ENCODE results near the gene CGB1. TPM values are rescaled to one million over a fixed set of nuclear protein-coding genes. Genes with fewer than 3 reads are reported as not detected.
"Not testable (repeated sequence)": the region's sequence is repeated elsewhere in the genome, so short reads cannot be mapped to it uniquely, and the experiment has no call there.

CGB1 gene
- total and polyA plus RNA-seq, 3 experiments from 2014 or later = not detected

GRCh38 chr19:49074869-49075268 lies 38.2 kb upstream of the CGB1 start:
- not testable (repeated sequence) for H3K36me3 ChIP-seq (ENCODE audit: insufficient read depth, low read length); H3K9me3 ChIP-seq (ENCODE audit: low read length); H3K27ac ChIP-seq (ENCODE audit: low read depth, low read length); H3K36me3 Mint-ChIP-seq; H3K4me3 ChIP-seq (ENCODE audit: low read length); H3K4me3 Mint-ChIP-seq; DNase-seq; H3K9me3 Mint-ChIP-seq; H3K4me1 ChIP-seq (ENCODE audit: insufficient read depth, low read length)
- Mint-ChIP-seq H3K27ac (peak overlapping the region in 1 of 8 donors; percentile 58), H3K4me1 (peaks cover 10 to 15% (median 10%) of the 10 kb centered on the region in 3 donors), H3K27me3 (peaks cover 44 to 54% of the 10 kb centered on the region in 2 donors)
- CTCF ChIA-PET = interaction anchor here (1.3 kb wide), 1 partner anchor 62 kb away, joined by 3 read pairs; no protein-coding TSS in a partner anchor
- POLR2A ChIA-PET = interaction anchor here (0.6 kb wide), 1 partner anchor 527 kb away, joined by 5 read pairs; no protein-coding TSS in a partner anchor
- H3K27me3 ChIP-seq (ENCODE audit: insufficient read depth, low read length, poor library complexity, severe bottlenecking) = peaks cover 14% of the 10 kb centered on the region

- DNase-seq = no peak
- H3K27me3 Mint-ChIP-seq = peaks cover 54 to 66% of the 10 kb centered on the region in 2 donors
Observed at GRCh38 chr19:49073514-49074378, 37.1 kb upstream of the CGB1 start.

GRCh38 chr19:49071860-49072547 lies 35.3 kb upstream of the CGB1 start:
- H3K27me3 Mint-ChIP-seq = peaks cover 61 to 74% of the 10 kb centered on the region in 2 donors
- no peaks in the 10 kb centered on the region for H3K36me3 ChIP-seq (ENCODE audit: insufficient read depth, low read length)
- no peak overlapping the region for H3K4me3 ChIP-seq (ENCODE audit: low read length)
- POLR2A ChIA-PET = no interaction called here
- no peaks in the 10 kb centered on the region for H3K4me1 ChIP-seq (ENCODE audit: insufficient read depth, low read length)
- no peak overlapping the region for H3K27ac Mint-ChIP-seq
- H3K27ac ChIP-seq (ENCODE audit: low read depth, low read length) = no peak overlapping the region
- no peak overlapping the region for H3K4me3 Mint-ChIP-seq
- CTCF ChIA-PET = no interaction called here
- H3K4me1 Mint-ChIP-seq = peaks cover 10 to 15% (median 10%) of the 10 kb centered on the region in 3 donors
- no peaks in the 10 kb centered on the region for H3K9me3 ChIP-seq (ENCODE audit: low read length)
- H3K9me3 Mint-ChIP-seq = peaks cover 0 to 3% (median 2%) of the 10 kb centered on the region in 5 donors
- no peak for DNase-seq
- H3K36me3 Mint-ChIP-seq = peaks cover 0 to 7% (median 5%) of the 10 kb centered on the region in 3 donors
- H3K27me3 ChIP-seq (ENCODE audit: insufficient read depth, low read length, poor library complexity, severe bottlenecking) = peaks cover 19% of the 10 kb centered on the region

More at GRCh38 chr19:49073514-49074378, 37.1 kb upstream of the CGB1 start:
- ChIA-PET CTCF (interaction anchor here (0.6 to 1.3 kb wide), 3 partner anchors 59 to 73 kb away, joined by 3 read pairs; no protein-coding TSS in a partner anchor), POLR2A (interaction anchor here (0.6 kb wide), 1 partner anchor 528 kb away, joined by 5 read pairs; no protein-coding TSS in a partner anchor)
- Histone ChIP-seq H3K27ac (ENCODE audit: low read depth, low read length) (peak overlapping the region; percentile 11), H3K9me3 (ENCODE audit: low read length) (no peaks in the 10 kb centered on the region), H3K36me3 (ENCODE audit: insufficient read depth, low read length) (no peaks in the 10 kb centered on the region), H3K4me1 (ENCODE audit: insufficient read depth, low read length) (no peaks in the 10 kb centered on the region), H3K27me3 (ENCODE audit: insufficient read depth, low read length, poor library complexity, severe bottlenecking) (peaks cover 18% of the 10 kb centered on the region), H3K4me3 (ENCODE audit: low read length) (no peak overlapping the region)
- H3K4me1 Mint-ChIP-seq = peaks cover 10 to 15% (median 10%) of the 10 kb centered on the region in 3 donors
- peaks cover 0 to 7% (median 5%) of the 10 kb centered on the region in 3 donors for H3K36me3 Mint-ChIP-seq
- peak overlapping the region in 3 of 8 donors; percentile 1 to 65 (median 50) for H3K27ac Mint-ChIP-seq
- peaks cover 0 to 3% (median 0%) of the 10 kb centered on the region in 5 donors for H3K9me3 Mint-ChIP-seq
- peak overlapping the region in 4 of 7 donors; percentile 0 to 64 (median 26) for H3K4me3 Mint-ChIP-seq

- Histone ChIP-seq H3K4me3 (ENCODE audit: low read length) (no peak overlapping the region), H3K27me3 (ENCODE audit: insufficient read depth, low read length, poor library complexity, severe bottlenecking) (peaks cover 29% of the 10 kb centered on the region), H3K36me3 (ENCODE audit: insufficient read depth, low read length) (no peaks in the 10 kb centered on the region), H3K4me1 (ENCODE audit: insufficient read depth, low read length) (no peaks in the 10 kb centered on the region), H3K27ac (ENCODE audit: low read depth, low read length) (no peak overlapping the region), H3K9me3 (ENCODE audit: low read length) (no peaks in the 10 kb centered on the region)
- ChIA-PET POLR2A (no interaction called here), CTCF (interaction anchor here (2.0 kb wide), 1 partner anchor 77 kb away, joined by 5 read pairs; the partner anchor contains the start of genes GYS1 and RUVBL2)
- Mint-ChIP-seq H3K9me3 (peaks cover 0 to 3% (median 2%) of the 10 kb centered on the region in 5 donors), H3K36me3 (peaks cover 0 to 7% (median 5%) of the 10 kb centered on the region in 3 donors), H3K27me3 (peaks cover 69 to 83% of the 10 kb centered on the region in 2 donors), H3K27ac (no peak overlapping the region), H3K4me1 (peaks cover 10 to 15% (median 13%) of the 10 kb centered on the region in 3 donors), H3K4me3 (peak overlapping the region in 2 of 7 donors; percentile 38 to 48)
- no peak for DNase-seq
Observed at GRCh38 chr19:49070416-49070815, 33.7 kb upstream of the CGB1 start.

GRCh38 chr19:49069026-49069425 lies 32.3 kb upstream of the CGB1 start:
- POLR2A ChIA-PET = no interaction called here
- H3K27me3 Mint-ChIP-seq = peaks cover 69 to 82% of the 10 kb centered on the region in 2 donors
- Histone ChIP-seq H3K27ac (ENCODE audit: low read depth, low read length) (no peak overlapping the region), H3K9me3 (ENCODE audit: low read length) (no peaks in the 10 kb centered on the region), H3K27me3 (ENCODE audit: insufficient read depth, low read length, poor library complexity, severe bottlenecking) (peaks cover 25% of the 10 kb centered on the region), H3K4me1 (ENCODE audit: insufficient read depth, low read length) (no peaks in the 10 kb centered on the region), H3K36me3 (ENCODE audit: insufficient read depth, low read length) (no peaks in the 10 kb centered on the region), H3K4me3 (ENCODE audit: low read length) (no peak overlapping the region)
- H3K4me3 Mint-ChIP-seq = no peak overlapping the region
- peaks cover 10 to 15% (median 14%) of the 10 kb centered on the region in 3 donors for H3K4me1 Mint-ChIP-seq
- CTCF ChIA-PET = interaction anchor here (0.6 to 2.0 kb wide), 2 partner anchors 18 to 76 kb away, joined by 3 to 5 read pairs; partner anchors contain the start of genes GYS1 and RUVBL2
- H3K27ac Mint-ChIP-seq = no peak overlapping the region
- H3K36me3 Mint-ChIP-seq = peaks cover 0 to 7% (median 5%) of the 10 kb centered on the region in 3 donors
- no peak for DNase-seq
- H3K9me3 Mint-ChIP-seq = peaks cover 0 to 3% (median 2%) of the 10 kb centered on the region in 5 donors

GRCh38 chr19:49067554-49067953 lies 30.9 kb upstream of the CGB1 start:
- H3K27me3 ChIP-seq (ENCODE audit: insufficient read depth, low read length, poor library complexity, severe bottlenecking) = peaks cover 14% of the 10 kb centered on the region
- POLR2A ChIA-PET = no interaction called here

GRCh38 chr19:49065905-49066512 lies 29.3 kb upstream of the CGB1 start:
- Mint-ChIP-seq H3K4me1 (peaks cover 0 to 3% (median 3%) of the 10 kb centered on the region in 3 donors), H3K9me3 (peaks cover 0 to 3% (median 0%) of the 10 kb centered on the region in 5 donors), H3K36me3 (peaks cover 0 to 5% (median 5%) of the 10 kb centered on the region in 3 donors), H3K27me3 (peaks cover 62 to 74% of the 10 kb centered on the region in 2 donors), H3K27ac (no peak overlapping the region), H3K4me3 (no peak overlapping the region)
- ChIA-PET CTCF (no interaction called here), POLR2A (no interaction called here)
- DNase-seq = no peak
- no peak overlapping the region for H3K27ac ChIP-seq (ENCODE audit: low read depth, low read length)
- no peaks in the 10 kb centered on the region for H3K4me1 ChIP-seq (ENCODE audit: insufficient read depth, low read length)
- H3K4me3 ChIP-seq (ENCODE audit: low read length) = no peak overlapping the region
- no peaks in the 10 kb centered on the region for H3K9me3 ChIP-seq (ENCODE audit: low read length)
- no peaks in the 10 kb centered on the region for H3K36me3 ChIP-seq (ENCODE audit: insufficient read depth, low read length)
- H3K27me3 ChIP-seq (ENCODE audit: insufficient read depth, low read length, poor library complexity, severe bottlenecking) = peaks cover 14% of the 10 kb centered on the region

More at GRCh38 chr19:49067554-49067953, 30.9 kb upstream of the CGB1 start:
- Histone ChIP-seq H3K27ac (ENCODE audit: low read depth, low read length) (no peak overlapping the region), H3K4me1 (ENCODE audit: insufficient read depth, low read length) (no peaks in the 10 kb centered on the region), H3K9me3 (ENCODE audit: low read length) (no peaks in the 10 kb centered on the region), H3K4me3 (ENCODE audit: low read length) (no peak overlapping the region), H3K36me3 (ENCODE audit: insufficient read depth, low read length) (no peaks in the 10 kb centered on the region)
- Mint-ChIP-seq H3K4me3 (no peak overlapping the region), H3K27ac (no peak overlapping the region), H3K9me3 (peaks cover 0 to 3% (median 0%) of the 10 kb centered on the region in 5 donors), H3K4me1 (peaks cover 3 to 4% (median 3%) of the 10 kb centered on the region in 3 donors), H3K36me3 (peaks cover 0 to 5% (median 5%) of the 10 kb centered on the region in 3 donors), H3K27me3 (peaks cover 62 to 75% of the 10 kb centered on the region in 2 donors)
- DNase-seq = no peak
- CTCF ChIA-PET = no interaction called here
